Rectal smooth muscle tissue (tissue), 1 donor: ENCODE data around the gene ESRRA.
"Not testable (repeated sequence)": the region's sequence is repeated elsewhere in the genome, so short reads cannot be mapped to it uniquely, and the experiment has no call there.

Experiments
- H3K27ac ChIP-seq: one replicate; pipeline ENCODE4 v1.7.0; 2013; ENCODE audit warnings: low read depth, low read length, inconsistent platforms
- H3K27me3 ChIP-seq: one replicate; pipeline ENCODE4 v1.7.0; 2013; ENCODE audit warnings: low read length; ENCODE audit not compliant: control insufficient read depth, insufficient read depth
- H3K36me3 ChIP-seq: one replicate; pipeline ENCODE4 v1.7.0; 2013; ENCODE audit warnings: low read length; ENCODE audit not compliant: control insufficient read depth, insufficient read depth
- H3K4me1 ChIP-seq: one replicate; pipeline ENCODE4 v1.7.0; 2013; ENCODE audit warnings: low read length; ENCODE audit not compliant: control insufficient read depth, insufficient read depth
- H3K4me3 ChIP-seq: one replicate; pipeline ENCODE4 v1.7.0; 2013; ENCODE audit warnings: low read length
- H3K9ac ChIP-seq: one replicate; pipeline ENCODE4 v1.7.0; 2013; ENCODE audit warnings: low read length

ESRRA gene

DNA sequence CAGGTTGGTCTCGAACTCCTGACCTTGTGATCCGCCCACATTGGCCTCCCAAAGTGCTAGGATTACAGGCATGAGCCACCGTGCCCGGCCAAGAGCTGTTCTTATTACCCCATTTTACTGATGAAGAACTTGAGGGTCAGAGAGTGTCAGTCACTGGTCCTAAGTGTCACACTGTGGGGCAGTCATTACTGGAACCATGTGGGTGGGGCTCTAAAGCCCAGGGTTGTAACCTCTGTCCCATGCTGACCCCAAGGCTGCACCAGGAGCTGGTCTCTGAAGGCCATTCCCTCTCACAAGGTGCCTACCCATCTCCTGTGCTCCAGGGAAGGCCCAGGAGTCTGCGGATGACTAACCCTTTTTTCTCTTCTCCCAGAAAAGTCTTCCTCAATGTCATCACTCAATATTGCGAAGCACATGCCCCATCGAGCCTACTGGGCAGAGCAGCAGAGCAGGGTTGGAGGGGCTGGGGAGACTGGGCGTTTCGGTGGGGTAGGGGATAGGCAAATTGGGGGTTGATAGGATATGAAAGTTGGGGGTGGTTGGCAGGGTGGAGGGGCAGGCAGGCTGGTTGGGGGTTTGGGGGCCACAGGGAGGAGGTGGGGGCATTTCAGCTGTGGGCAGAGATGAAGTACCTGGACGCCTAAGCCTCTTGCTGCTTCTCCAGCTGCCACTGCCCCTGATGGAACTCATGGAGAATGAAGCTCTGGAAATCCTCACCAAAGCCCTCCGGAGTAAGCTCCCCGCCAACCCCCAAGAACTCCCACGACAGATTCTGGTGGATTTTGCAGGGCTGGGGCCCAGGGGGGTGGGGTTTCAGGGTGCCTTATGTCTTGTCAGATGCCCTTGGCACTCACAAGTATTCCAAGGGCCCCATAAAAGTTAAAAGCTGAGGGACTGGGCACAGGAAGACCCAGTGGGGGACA is 2.0 kb upstream of the ESRRA start:
- Histone ChIP-seq H3K27me3 (peaks cover 19% of the 10 kb centered on the region), H3K4me3 (peak overlapping the region; percentile 86), H3K27ac (peak overlapping the region; percentile 99), H3K36me3 (no peaks in the 10 kb centered on the region), H3K4me1 (peaks cover 11% of the 10 kb centered on the region), H3K9ac (peak overlapping the region; percentile 11)

DNA sequence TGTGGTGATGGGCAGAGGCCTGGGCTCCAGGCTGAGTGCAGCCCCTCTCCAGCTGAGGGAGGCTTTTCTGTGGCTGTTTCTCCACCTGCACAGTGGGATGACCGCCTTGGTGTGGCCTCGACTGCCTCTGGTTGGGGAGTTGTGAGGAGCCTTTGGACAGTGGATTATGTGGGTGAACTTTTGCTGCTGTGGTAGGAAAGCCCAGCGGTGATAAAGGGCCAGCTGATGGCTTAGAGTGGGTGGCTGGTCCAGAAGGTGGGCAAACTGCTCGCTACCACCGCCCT is 1.4 kb upstream of the ESRRA start:
- peaks cover 11% of the 10 kb centered on the region for H3K4me1 ChIP-seq
- H3K4me3 ChIP-seq = peak overlapping the region; percentile 86
- H3K9ac ChIP-seq = peak overlapping the region; percentile 11
- H3K27me3 ChIP-seq = peaks cover 18% of the 10 kb centered on the region
- no peaks in the 10 kb centered on the region for H3K36me3 ChIP-seq
- H3K27ac ChIP-seq = peak overlapping the region; percentile 99

DNA sequence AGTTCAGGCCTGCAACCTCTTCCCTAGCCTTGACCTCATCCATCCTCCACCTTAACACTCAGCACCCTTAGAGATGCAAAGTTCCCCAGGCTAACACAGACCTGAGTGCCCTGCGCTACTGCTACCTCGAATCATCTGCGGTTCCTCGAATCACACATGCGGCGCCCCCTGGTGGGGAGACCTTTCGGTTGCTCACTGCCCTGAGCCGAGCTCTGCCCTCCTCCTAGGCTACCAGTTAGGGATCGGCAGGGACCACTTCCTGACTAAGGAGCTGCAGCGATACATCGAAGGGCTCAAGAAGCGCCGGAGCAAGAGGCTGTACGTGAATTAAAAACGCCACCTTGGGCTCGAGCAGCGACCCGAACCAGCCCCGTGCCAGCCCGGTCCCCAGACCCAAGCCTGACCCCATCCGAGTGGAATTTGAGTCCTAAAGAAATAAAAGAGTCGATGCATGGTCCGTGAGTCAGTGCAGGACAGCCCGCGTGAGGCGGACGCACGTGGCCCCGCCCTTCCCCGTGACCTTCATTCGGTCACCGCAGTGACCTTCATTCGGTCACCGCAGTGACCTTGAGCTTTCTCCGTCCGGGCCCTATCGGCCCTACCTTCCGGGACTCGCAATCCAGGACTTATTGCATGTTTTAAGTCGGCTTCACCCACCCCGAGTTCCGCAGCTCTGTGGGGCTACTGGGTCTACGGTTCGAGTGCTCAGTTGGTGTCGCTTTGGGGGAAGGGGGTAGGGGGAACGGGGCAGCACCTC is 830 bp upstream of the ESRRA start:
- Histone ChIP-seq H3K36me3 (no peaks in the 10 kb centered on the region), H3K4me3 (peak overlapping the region; percentile 86), H3K9ac (peak overlapping the region; percentile 66), H3K4me1 (peaks cover 8% of the 10 kb centered on the region), H3K27ac (peak overlapping the region; percentile 99), H3K27me3 (peaks cover 17% of the 10 kb centered on the region)

DNA sequence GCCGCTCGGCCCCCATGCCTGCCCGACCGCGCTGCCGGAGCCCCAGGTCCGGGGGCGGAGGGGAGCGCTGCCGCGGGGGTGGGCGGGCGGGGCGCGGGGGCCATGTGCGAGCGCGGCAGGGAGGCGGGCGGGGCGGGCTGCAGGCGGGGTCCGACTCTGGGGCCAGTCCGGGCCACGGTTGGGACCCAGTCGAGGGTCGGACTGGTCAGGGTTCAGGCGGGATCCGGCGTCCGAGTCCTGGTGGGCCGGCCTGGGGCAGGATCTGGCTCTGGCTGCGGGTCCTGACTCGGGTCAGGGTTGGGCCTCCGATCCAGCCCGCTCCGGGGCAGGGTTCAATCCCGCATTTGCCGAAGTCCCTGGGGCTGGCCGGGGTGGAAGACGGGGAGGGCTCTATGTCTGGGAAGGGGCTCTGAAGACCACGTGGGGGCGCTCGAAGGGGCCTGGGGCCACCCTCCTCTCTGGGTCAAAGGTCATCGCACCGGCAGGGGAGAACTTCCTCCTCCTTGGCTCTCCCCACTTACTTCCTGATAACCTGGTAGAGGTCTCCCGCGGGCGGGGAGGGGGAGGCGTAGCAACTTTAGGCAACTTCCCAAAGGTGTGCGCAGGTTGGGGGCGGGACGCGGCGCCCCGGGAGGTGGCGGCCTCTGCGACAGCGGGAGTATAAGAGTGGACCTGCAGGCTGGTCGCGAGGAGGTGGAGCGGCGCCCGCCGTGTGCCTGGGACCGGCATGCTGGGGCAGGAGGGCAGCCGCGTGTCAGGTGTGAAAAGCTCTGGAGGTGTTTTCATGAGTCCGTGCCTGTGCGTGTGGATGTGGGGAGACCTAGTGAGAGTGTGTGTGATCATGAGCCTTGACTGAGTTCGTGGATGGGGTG is 603 bp downstream of the ESRRA start:
- H3K4me1 ChIP-seq = peaks cover 6% of the 10 kb centered on the region
- H3K9ac ChIP-seq = peak overlapping the region; percentile 85
- H3K27me3 ChIP-seq = peaks cover 2% of the 10 kb centered on the region
- no peaks in the 10 kb centered on the region for H3K36me3 ChIP-seq
- peak overlapping the region; percentile 79 for H3K27ac ChIP-seq
- peak overlapping the region; percentile 86 for H3K4me3 ChIP-seq

DNA sequence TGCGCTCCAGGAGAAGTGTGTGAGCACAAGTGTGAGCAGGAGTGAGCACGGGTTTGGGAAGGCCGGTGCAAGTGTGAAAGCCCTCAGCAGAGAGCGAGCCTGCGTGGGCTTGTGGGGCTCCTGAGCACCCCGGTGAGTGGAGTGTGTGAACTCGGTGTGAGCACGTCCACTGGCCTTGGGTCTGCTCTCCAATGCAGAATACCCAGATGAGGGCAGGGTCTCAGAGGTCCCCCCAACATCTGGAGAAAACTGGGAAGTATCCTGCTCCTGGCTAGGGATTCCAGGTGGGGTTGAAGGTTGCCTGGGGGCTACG is 1.2 kb downstream of the ESRRA start:
- Histone ChIP-seq H3K27ac (peak overlapping the region; percentile 79), H3K9ac (peak overlapping the region; percentile 19), H3K4me3 (peak overlapping the region; percentile 86), H3K4me1 (peaks cover 6% of the 10 kb centered on the region), H3K36me3 (no peaks in the 10 kb centered on the region), H3K27me3 (peaks cover 2% of the 10 kb centered on the region)

DNA sequence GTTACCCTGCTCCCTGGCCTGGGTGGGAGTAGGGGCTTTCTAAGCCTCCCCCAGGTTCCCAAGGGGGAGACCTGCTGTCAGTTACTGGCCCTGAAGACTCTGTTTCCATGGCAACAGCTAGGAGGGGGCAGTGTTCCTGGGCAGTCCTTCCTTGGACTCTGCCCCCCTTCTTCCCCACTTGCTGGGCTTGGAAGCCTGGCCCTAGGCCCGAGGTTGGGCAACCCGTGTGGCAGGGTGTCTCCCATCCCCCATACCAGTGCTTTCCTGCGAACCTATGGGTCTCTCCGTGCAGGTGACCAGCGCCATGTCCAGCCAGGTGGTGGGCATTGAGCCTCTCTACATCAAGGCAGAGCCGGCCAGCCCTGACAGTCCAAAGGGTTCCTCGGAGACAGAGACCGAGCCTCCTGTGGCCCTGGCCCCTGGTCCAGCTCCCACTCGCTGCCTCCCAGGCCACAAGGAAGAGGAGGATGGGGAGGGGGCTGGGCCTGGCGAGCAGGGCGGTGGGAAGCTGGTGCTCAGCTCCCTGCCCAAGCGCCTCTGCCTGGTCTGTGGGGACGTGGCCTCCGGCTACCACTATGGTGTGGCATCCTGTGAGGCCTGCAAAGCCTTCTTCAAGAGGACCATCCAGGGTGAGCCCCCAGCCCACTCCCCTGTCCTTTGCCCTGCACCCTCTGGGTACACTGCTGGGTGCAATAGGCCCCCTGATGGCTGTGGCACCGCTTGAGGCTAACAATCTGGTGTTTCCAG is 1.7 kb downstream of the ESRRA start:
- Histone ChIP-seq H3K9ac (no peak overlapping the region), H3K27me3 (no peaks in the 10 kb centered on the region), H3K27ac (no peak overlapping the region), H3K4me3 (peak overlapping the region; percentile 86), H3K4me1 (peaks cover 6% of the 10 kb centered on the region), H3K36me3 (no peaks in the 10 kb centered on the region)

DNA sequence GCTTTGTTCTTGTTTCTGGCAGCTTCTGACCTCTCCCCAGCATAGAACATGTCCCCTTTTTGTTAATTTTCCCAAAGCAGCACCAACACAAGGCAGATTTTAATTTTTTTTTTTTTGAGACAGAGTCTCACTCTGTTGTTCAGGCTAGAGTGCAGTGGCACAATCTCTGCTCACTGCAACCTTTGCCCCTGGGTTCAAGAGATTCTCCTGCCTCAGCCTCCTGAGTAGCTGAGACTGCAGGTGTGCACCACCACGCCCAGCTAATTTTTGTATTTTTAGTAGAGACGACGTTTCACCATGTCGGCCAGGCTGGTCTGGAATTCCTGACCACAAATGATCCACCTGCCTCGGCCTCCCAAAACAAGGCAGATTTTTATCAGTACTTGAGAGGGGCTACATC is 2.5 kb downstream of the ESRRA start:
- H3K4me3 ChIP-seq, H3K9ac ChIP-seq, H3K36me3 ChIP-seq, H3K27ac ChIP-seq, H3K27me3 ChIP-seq, H3K4me1 ChIP-seq: not testable (repeated sequence)

DNA sequence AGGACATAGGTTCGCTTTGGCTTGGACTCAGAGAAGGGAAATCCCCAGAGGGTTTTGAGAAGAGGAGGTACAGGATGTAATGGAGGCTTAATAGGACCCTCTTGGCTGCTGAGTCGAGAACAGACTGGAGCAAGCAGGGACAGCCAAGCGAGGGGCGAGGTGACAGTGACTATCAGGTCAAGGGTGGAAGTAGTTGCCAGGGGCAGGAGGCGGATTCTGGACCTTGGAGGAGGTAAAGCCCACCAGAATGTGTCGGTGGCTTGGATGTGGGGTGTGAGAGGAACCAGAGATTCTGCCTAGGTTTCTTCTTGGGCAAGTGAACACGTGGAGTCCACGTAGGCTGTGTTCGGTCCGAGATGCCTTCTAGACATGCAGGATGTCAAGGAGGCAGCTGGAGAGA is 7.6 kb downstream of the ESRRA start:
- H3K36me3 ChIP-seq = peaks cover 7% of the 10 kb centered on the region
- no peak overlapping the region for H3K4me3 ChIP-seq
- H3K9ac ChIP-seq = no peak overlapping the region
- H3K27ac ChIP-seq = no peak overlapping the region
- H3K4me1 ChIP-seq = no peaks in the 10 kb centered on the region
- H3K27me3 ChIP-seq = no peaks in the 10 kb centered on the region

DNA sequence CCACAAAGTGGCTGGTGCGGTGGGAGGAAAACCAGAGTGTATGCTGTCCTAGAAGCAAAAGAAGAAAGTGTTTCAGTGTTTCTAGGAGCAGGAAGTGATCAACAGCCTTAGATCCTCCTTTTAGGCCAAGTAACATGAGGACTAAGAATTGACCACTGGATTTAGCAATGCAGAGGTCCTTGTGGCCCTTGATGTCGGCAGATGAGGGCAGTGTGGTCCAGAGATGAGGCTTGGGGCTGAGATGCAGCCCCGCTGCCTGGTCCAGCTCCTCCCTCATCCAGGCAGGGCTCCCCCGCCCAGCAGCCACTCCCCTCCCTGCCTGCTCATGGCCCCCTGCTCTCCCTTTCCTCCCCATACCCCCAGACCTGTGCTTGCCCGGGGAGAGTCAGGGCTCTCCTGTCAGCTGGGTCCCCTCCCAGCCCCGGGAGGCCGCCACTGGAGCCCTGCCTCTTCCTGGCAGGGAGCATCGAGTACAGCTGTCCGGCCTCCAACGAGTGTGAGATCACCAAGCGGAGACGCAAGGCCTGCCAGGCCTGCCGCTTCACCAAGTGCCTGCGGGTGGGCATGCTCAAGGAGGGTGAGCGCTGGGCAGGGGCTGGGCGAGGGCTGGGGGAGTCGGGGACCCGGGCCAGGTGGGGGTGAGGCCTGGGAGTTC is 8.3 kb downstream of the ESRRA start:
- Histone ChIP-seq H3K4me3 (no peak overlapping the region), H3K4me1 (no peaks in the 10 kb centered on the region), H3K27ac (no peak overlapping the region), H3K27me3 (no peaks in the 10 kb centered on the region), H3K9ac (no peak overlapping the region), H3K36me3 (peaks cover 7% of the 10 kb centered on the region)

DNA sequence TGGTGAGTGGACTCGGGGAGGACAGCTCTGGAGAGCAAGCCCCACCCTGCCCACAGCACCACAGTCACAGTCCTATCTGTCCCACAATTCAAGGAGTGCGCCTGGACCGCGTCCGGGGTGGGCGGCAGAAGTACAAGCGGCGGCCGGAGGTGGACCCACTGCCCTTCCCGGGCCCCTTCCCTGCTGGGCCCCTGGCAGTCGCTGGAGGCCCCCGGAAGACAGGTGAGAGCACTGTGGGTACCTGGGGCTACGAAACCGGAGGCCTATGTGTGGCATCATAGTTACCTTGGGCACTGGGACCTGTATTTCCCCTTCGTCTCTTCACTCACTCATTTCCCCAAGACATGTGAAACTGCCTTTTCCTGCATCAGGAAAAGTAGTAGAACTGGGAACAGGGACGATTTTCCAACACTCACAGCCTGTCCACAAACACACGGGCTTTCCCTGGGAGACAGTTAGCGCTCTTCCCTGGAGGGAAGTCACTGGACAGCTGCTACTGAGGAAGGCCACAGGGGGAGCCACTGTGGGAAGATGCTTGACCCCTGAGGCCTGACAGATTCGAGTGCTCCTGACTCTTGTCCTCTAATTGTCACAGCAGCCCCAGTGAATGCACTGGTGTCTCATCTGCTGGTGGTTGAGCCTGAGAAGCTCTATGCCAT is 9.0 kb downstream of the ESRRA start:
- Histone ChIP-seq H3K27ac (no peak overlapping the region), H3K27me3 (no peaks in the 10 kb centered on the region), H3K4me1 (peaks cover 4% of the 10 kb centered on the region), H3K9ac (no peak overlapping the region), H3K36me3 (peaks cover 7% of the 10 kb centered on the region), H3K4me3 (no peak overlapping the region)

DNA sequence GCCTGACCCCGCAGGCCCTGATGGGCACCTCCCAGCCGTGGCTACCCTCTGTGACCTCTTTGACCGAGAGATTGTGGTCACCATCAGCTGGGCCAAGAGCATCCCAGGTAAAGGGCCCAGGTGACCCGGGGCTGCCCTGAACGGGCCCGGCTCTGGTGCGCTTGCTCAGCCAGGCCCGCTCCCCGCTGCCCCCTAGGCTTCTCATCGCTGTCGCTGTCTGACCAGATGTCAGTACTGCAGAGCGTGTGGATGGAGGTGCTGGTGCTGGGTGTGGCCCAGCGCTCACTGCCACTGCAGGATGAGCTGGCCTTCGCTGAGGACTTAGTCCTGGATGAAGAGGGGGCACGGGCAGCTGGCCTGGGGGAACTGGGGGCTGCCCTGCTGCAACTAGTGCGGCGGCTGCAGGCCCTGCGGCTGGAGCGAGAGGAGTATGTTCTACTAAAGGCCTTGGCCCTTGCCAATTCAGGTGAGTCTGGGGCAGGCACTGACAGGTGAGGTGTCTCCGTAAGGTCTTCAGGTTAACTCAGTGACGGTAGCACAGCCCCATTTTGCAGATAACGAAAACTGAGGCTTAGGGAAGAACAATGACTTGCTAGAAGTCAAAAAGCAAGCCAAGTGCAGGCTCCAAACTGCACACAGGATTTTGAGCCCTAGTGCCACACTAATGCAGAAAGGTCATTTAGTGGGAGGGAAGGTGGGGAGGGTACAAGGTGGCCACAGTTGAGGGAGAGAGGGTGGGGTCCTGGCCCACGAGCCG is 9.7 kb downstream of the ESRRA start:
- peaks cover 4% of the 10 kb centered on the region for H3K4me1 ChIP-seq
- no peak overlapping the region for H3K9ac ChIP-seq
- H3K4me3 ChIP-seq = no peak overlapping the region
- no peaks in the 10 kb centered on the region for H3K27me3 ChIP-seq
- H3K27ac ChIP-seq = no peak overlapping the region
- peaks cover 7% of the 10 kb centered on the region for H3K36me3 ChIP-seq
